RWPE2 (cell line): ENCODE results near the gene LDLRAD3.
A peak's percentile ranks its signal among the peaks of the same experiment; 100 is the strongest.

Experiments
- ATAC-seq: fragments of 200-7000 bp; cut with Tn5 transposase; 3 replicates; pipeline ENCODE4 v1.9.1; 2021; ENCODE audit warnings: low read depth
- DNase-seq: peaks from one replicate; pipeline ENCODE4 v3.0.0-alpha.2; 2020; ENCODE audit warnings: low spot score
- H3K27ac ChIP-seq: fragments of 450-650 bp; 2 replicates; pipeline ENCODE4 v1.5.1; 2017; ENCODE audit warnings: mild to moderate bottlenecking; ENCODE audit not compliant: poor library complexity, severe bottlenecking
- H3K27me3 ChIP-seq: fragments of 250-450 bp; sonication (Bioruptor Pico); 2 replicates; pipeline ENCODE4 v1.5.1; 2021; ENCODE audit warnings: mild to moderate bottlenecking, moderate library complexity; ENCODE audit not compliant: insufficient read depth, poor library complexity, severe bottlenecking
- H3K36me3 ChIP-seq: fragments of 250-450 bp; sonication (Bioruptor Pico); 2 replicates; pipeline ENCODE4 v1.5.1; 2020; ENCODE audit warnings: low read depth, mild to moderate bottlenecking, moderate library complexity
- H3K4me1 ChIP-seq: fragments of 250-450 bp; sonication (Bioruptor Pico); 2 replicates; pipeline ENCODE4 v1.5.1; 2021; ENCODE audit warnings: mild to moderate bottlenecking, moderate library complexity; ENCODE audit not compliant: insufficient read depth, poor library complexity, severe bottlenecking
- H3K4me3 ChIP-seq: fragments of 250-450 bp; sonication (Bioruptor Pico); 2 replicates; pipeline ENCODE4 v1.5.1; 2021; ENCODE audit warnings: mild to moderate bottlenecking, moderate library complexity; ENCODE audit not compliant: severe bottlenecking
- H3K9me3 ChIP-seq: fragments of 250-450 bp; sonication (Bioruptor Pico); 2 replicates; pipeline ENCODE4 v1.5.1; 2021; ENCODE audit warnings: mild to moderate bottlenecking, moderate library complexity; ENCODE audit not compliant: severe bottlenecking
- CTCF ChIP-seq: fragments of 450-650 bp; IDR thresholded peaks from one replicate; pipeline ENCODE4 v1.5.1; 2017; ENCODE audit warnings: mild to moderate bottlenecking, moderate library complexity; ENCODE audit not compliant: poor library complexity, severe bottlenecking

Gene LDLRAD3

GRCh38 chr11:36074941-36075431 is 131.1 kb downstream of the LDLRAD3 start:
- DNase-seq (no peak), ATAC-seq (no peak)
- no peak for TF ChIP-seq CTCF
- no peak overlapping the region for H3K4me3 ChIP-seq
- H3K9me3 ChIP-seq = no peaks in the 10 kb centered on the region
- H3K36me3 ChIP-seq = peaks cover 7% of the 10 kb centered on the region; the same call in 1 of the 2 replicates
- H3K27me3 ChIP-seq = no peaks in the 10 kb centered on the region
- H3K27ac ChIP-seq = no peak overlapping the region
- H3K4me1 ChIP-seq = peaks cover 8% of the 10 kb centered on the region

- H3K36me3 ChIP-seq = peaks cover 11% of the 10 kb centered on the region
- H3K9me3 ChIP-seq = no peaks in the 10 kb centered on the region
- no peak for TF ChIP-seq CTCF
- ATAC-seq (no peak), DNase-seq (no peak)
- no peaks in the 10 kb centered on the region for H3K27me3 ChIP-seq
- no peak overlapping the region for H3K27ac ChIP-seq
- peaks cover 8% of the 10 kb centered on the region for H3K4me1 ChIP-seq
- no peak overlapping the region for H3K4me3 ChIP-seq
Measured at GRCh38 chr11:36077368-36077767, 133.5 kb downstream of the LDLRAD3 start.

GRCh38 chr11:36077886-36078685 is 134.2 kb downstream of the LDLRAD3 start:
- TF ChIP-seq CTCF = no peak
- H3K9me3 ChIP-seq = no peaks in the 10 kb centered on the region
- no peak for DNase-seq
- H3K36me3 ChIP-seq = peaks cover 18% of the 10 kb centered on the region
- ATAC-seq = peak; percentile 55; the same call in 2 of the 3 replicates
- H3K27ac ChIP-seq = no peak overlapping the region
- no peaks in the 10 kb centered on the region for H3K27me3 ChIP-seq
- no peak overlapping the region for H3K4me3 ChIP-seq
- H3K4me1 ChIP-seq = peaks cover 8% of the 10 kb centered on the region

GRCh38 chr11:36078686-36079055 is 134.8 kb downstream of the LDLRAD3 start:
- H3K4me3 ChIP-seq = no peak overlapping the region
- H3K4me1 ChIP-seq = peaks cover 3% of the 10 kb centered on the region
- H3K36me3 ChIP-seq = peaks cover 22% of the 10 kb centered on the region
- no peak for ATAC-seq
- H3K27me3 ChIP-seq = no peaks in the 10 kb centered on the region
- H3K9me3 ChIP-seq = no peaks in the 10 kb centered on the region
- DNase-seq = no peak
- H3K27ac ChIP-seq = no peak overlapping the region
- TF ChIP-seq CTCF = no peak
